GM12872 (cell line): ENCODE results near the gene P2RY6.

Experiments
- TF ChIP-seq, protein P1 (sequence below): IDR thresholded peaks from 3 replicates; pipeline ENCODE4 v1.5.1; 2011; ENCODE audit warnings: low read depth, mild to moderate bottlenecking, low read length, moderate library complexity; ENCODE audit not compliant: insufficient read depth

Gene P2RY6

DNA sequence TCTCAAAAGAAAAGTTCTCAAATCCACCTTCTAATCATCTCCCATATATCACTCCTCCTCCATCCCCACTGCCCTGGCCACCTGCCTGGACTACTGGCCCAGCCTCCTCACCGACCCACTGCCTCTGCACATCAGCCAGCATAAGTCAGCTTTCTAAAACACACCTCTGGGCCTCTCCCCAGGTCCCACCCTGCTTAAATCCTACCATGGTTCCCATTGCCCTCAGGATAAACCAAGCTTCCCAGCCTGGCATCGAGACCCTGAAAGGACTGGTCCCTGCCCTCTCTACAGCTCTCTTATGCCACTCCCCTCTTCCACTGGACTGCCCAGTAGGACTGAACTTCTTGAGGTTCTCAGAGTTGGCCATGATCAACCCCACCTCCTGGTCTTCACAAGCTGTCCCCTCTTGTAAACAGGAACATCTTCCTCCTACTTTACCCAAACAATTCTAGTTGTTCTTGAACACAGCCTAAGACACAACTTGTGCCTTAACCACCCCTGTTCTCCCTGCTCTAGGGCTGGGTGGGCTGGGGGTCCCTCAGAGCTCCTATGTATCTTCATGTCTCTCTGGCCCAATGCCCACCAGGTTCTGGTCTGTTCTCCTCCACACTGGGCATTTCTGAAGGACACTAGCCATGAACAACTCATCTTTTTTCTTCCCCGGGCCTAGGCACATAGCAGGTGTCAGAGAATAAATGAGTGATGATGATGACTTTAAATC lies 12.6 kb upstream of the P2RY6 start:
- TF ChIP-seq, protein P1, sequence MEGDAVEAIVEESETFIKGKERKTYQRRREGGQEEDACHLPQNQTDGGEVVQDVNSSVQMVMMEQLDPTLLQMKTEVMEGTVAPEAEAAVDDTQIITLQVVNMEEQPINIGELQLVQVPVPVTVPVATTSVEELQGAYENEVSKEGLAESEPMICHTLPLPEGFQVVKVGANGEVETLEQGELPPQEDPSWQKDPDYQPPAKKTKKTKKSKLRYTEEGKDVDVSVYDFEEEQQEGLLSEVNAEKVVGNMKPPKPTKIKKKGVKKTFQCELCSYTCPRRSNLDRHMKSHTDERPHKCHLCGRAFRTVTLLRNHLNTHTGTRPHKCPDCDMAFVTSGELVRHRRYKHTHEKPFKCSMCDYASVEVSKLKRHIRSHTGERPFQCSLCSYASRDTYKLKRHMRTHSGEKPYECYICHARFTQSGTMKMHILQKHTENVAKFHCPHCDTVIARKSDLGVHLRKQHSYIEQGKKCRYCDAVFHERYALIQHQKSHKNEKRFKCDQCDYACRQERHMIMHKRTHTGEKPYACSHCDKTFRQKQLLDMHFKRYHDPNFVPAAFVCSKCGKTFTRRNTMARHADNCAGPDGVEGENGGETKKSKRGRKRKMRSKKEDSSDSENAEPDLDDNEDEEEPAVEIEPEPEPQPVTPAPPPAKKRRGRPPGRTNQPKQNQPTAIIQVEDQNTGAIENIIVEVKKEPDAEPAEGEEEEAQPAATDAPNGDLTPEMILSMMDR: no peak

DNA sequence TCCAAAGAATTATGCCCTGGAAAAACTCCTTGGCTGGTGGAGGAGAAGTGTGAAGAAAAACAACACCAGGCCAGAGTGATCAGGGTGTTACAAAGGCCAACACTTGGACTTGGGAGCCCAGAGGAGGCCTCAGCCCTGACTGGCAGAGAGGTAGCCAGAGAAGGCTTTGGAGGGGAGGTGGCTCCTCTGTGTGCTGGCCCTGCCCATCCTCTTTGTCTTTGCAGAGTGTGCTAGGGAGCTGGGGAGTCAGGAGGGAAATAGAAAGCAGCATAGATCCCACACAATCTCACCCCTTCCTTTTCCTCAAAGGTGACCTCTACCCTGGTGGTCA lies 12.0 kb upstream of the P2RY6 start:
- TF ChIP-seq, protein P1: no peak

DNA sequence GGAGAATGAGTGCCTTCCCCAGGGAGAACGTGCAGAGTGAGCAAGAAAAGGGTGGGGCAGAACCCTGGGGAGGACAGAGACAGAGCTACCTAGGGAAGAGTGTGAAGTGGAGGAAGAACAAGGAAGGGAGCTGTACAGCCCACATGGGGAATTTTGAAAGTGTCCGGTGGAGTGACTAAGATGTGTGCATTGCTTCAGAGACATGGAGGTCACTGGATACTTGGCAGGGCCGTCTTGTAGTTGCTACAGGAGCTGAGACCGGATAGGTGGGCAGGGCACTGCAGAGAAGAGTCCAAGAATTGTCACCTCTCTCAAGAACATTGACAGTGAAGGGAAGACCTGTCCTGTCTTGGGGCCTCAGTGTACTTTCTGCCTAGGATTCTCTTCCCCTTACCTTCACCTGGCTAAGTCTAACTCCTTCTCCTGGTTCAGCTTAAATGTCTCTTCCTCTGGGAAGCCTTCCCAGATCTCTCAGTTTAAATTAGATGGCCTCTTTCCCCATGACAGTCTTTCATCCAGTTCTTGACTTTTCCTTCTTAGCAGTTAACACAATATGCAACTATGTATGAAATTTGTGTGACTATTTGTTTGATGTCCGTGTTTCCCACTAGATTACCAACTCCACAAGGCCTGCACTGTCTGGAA lies 9.2 kb upstream of the P2RY6 start:
- TF ChIP-seq, protein P1: no peak

DNA sequence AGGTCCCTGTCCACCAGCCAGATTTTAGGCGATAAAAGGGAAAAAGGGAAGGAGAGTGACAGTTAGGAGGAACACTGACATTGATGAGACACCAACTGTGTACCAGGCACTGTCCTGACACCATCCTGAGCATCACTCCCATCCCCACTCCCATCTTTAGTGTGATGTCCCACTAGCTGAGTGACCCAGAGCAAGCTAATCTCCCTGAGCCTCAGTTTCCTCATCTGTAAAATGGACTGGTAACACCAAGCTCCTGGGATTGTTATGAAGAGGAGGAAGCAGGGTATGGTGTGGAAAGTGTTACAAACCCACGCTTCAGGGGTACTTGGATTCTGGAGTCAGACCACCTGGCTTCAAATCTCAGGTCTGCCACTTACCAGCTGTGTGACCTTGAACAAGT lies 8.5 kb upstream of the P2RY6 start:
- TF ChIP-seq, protein P1: no peak

DNA sequence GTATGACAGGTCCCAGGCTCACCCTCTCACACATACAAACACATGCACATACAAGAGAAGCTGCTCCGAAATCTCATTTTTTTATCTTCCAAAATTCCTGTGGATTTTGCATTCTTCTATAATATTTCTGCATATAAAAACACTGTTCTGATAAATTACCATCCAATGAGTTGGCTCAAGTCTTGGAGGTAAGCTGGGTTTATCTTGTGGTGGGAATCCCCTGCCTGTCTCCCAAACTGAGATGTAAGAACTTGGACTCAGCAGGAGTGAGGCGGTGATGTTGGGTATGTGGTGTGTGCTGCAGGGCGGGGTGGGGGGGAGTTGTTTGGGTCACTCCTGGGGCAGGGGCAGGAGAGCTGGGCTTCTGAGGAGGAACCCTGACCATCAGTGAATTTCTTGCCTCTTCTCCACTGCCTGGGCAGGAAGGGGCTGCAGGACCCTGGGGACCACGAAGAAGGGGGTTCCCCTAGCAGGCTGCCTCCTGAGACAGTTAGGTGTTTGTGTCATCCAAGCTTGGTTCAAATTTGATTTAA lies 6.8 kb upstream of the P2RY6 start:
- TF ChIP-seq, protein P1: no peak

DNA sequence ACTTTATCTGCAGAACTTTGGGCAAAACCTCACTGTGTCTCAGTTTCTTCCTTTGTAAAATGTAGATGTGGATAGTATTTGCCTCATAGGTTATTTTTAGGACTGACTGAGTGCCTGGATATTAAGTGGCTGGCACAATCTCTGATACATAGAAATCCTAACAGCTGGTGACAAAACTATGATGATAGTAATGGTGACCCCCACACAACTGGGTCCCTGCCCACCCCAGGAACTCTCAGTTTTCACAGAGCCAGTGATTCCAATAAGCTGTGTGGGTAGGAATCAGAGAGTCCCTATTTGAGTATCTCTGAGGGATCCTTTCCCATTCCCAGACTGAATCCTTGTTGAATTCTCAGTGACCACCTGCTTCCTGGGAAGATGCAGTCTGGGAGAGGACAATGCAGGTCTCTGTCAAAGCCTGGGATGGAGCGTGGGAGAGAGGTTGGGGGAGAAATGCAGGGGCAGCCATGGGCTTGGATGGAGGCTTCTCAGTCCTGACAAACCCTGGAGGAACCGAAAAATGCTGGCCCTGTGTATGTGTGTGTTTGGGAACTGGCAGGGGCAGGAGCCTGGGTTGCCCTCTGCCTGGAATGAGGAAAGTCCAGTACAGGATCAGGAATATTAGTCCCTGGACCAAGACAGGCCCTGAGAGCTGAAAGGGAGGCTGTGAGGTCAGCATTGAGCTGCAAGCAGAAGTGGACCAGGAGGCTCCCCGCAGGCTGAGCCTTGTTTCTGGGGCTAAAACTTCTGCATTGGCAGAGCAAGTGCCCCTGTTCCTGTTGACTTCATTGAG lies 6.1 kb upstream of the P2RY6 start:
- TF ChIP-seq, protein P1: no peak

DNA sequence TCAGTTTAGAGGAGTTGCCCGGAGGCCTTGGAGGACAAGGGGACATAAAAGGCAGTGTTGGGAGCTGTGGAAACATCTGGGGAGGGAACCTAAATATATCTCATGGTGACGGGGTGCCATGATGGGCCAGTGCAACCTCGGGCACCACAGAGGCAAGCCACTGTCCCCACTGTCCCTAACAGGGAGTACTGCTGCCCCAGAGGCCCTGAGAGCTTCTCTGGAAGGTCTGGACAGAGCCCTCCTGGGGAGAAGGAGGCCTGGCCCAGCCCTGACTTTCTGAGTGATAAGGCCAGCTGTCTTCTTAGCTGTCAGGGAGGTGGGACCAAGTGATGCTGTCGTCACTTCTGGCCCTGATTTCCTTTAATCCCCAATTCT lies 5.5 kb upstream of the P2RY6 start:
- TF ChIP-seq, protein P1: no peak
